ENCODE results near the gene SLC39A5.
"Not testable (repeated sequence)": the region's sequence is repeated elsewhere in the genome, so short reads cannot be mapped to it uniquely, and the experiment has no call there.

The SLC39A5 gene

DNA sequence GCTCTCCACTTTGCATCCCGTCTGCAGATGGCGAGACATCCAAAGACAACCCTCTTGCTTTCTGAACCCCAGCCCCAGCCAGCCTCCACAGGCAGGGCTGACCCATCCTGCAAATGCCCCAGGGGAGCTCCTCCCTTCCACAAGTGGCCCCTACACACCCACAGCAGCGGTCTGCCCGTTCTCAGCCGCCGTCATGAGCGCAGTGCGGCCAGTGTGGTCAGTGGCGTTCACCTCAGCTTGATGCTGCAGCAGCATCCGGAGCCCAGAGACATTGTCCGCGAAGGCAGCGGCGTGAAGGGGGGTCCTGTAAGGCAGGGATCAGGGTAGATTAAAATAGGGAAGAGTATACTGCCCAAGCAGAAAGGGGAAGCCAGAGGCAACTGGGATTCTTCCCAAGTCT is 14.6 kb downstream of the SLC39A5 start:
- no peak for DNase-seq (ENCODE audit: low read depth in 2 of 2)

DNA sequence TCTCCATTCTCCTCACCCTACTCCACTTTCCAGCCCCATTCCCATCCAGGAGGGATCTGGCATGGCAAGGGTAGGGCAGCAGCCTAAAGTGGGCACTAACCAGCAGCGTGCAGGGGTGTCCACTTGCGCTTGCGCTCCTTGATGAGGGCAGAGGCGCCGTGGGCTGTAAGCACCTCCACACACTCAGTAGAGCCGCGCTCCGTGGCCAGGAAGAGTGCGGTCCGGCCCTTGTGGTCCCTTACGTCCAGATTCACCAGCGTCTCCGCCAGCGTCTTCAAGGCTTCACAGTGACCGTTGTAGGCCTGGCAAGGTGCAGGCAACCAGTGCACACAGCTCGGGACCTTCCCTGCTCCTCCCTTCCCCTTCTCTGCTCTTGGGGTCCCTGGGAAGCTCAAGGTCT is 18.1 kb downstream of the SLC39A5 start:
- no peak for DNase-seq (ENCODE audit: low read depth in 2 of 2)

DNA sequence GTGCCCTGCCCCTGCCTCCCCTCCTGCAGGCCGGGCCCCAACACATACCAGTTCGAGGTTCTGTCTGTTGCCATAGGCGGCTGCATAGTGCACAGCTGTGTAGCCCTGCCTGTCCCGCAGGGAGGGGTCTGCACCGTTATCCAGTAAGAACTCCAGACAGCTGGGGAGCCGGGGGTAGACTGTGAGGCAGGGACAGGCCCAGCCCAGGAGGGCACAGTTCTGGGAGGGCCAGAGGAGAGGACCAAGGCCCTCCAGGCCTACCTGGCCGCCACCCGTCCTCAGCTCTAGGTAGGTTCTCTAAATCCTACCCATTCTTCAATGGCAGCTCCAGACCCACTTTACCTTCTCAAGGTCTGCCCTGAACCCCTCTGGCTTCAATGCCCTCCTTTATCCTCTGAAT is 18.9 kb downstream of the SLC39A5 start:
- DNase-seq (ENCODE audit: low read depth in 2 of 2): no peak

DNA sequence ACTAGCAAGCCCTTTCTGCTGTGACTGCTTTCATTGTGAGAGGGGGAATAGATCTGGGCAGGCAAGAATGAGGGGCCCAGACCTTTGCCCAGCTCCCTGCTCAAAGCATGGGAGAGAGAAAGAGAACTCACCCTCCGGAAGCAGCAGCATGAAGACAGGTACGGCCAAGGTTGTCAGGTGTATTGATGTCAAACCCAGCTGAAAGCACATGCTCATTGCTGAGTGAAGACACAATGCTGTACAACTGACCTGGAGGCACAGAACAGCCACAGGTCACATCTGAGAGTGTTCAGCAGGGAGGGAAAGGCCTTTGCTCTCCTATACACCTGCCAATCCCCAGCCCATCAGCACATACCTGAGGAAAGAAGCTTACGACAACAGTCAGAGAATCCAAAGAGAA is 22.8 kb downstream of the SLC39A5 start:
- DNase-seq (ENCODE audit: low read depth in 2 of 2): no peak

DNA sequence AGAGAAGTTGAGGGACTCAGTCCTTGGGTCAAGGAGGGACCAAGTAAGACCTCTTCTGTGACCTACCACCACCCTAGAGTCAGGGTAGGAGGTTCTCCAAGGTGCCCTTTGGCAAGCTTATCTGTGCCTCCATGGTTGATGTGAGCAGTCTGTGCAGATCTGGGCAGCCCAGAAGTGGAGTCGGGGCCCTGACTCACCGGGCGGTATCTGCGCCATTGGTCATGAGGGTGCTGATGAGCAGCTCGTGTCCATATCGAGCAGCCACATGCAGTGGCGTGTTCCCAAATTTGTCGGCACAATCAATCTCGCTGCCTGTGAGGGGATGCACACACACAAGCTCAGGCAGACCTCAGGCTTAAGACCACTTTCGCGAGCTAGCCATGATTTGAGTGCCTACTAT is 23.2 kb downstream of the SLC39A5 start:
- no peak for DNase-seq (ENCODE audit: low read depth in 2 of 2)

DNA sequence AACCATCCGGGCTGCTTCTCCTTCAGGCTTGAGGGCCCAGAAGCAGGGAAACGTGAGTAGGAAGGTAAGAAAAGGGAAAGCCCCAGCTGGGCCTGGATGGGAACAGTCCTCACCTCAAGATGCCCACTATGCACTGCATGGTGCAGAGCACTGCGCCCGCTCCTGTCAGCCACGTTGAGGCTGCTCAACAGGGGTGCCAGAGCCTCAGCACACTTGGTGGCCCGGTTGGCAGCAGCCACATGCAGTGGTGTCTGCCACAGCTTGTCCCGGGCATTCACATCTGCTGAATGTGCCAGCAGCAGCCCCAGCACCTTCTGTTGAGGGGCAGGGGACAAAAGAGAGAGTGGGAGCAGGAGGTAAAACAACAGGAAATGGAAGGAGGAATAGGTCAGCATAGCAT is 25.8 kb downstream of the SLC39A5 start:
- DNase-seq (ENCODE audit: low read depth in 2 of 2): no peak

DNA sequence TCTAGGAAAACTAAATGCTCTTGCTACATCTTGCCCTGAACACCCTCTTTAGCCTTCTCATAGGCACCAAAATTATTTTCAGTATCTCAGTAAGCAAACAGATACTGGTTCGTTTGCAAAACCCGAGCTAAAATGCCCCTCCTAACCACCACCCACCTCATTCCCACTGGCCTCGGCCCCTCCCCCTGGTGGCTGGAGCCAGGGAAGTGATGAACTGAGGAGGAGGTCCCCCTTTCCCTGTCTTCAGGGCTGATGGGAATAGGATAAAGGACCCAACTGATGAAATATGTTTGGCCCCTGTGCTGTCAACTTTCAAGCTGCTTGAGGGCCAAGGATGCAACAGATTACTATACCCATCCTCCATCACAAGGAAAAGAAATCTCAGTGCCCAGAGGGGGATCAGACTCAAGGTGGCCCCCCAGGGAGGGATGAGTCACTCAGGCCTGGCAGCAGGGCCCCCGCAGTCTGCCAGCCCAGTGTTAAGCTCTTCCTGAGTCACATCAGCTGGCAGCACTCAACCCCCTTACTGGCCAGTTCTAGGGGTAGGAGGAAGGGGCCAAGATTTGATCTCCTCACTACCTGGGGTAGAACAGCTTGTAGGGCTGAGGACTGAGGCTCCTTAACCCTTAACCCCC is 26.6 kb downstream of the SLC39A5 start:
- DNase-seq (ENCODE audit: low read depth in 2 of 2): no peak

DNA sequence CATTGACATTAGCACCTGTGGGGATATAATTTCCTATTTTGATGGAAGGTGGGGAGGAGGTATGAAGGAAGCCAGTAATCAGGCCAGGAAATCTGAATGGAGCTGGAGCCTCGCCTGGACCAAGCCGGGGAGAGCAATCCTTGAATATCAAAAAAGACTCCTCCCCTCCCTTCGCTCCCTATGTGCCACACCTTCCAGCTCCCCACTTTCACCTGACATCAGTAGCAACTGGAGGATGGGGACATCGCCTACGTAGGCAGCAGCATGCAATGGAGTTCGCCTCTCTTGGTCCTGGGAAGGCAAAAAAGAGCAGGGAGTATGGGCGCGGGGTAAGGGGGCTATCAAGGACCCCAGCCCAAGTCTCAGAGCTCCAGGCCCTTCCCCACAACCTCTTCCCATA is 27.2 kb downstream of the SLC39A5 start:
- DNase-seq (ENCODE audit: low read depth in 2 of 2): no peak

DNA sequence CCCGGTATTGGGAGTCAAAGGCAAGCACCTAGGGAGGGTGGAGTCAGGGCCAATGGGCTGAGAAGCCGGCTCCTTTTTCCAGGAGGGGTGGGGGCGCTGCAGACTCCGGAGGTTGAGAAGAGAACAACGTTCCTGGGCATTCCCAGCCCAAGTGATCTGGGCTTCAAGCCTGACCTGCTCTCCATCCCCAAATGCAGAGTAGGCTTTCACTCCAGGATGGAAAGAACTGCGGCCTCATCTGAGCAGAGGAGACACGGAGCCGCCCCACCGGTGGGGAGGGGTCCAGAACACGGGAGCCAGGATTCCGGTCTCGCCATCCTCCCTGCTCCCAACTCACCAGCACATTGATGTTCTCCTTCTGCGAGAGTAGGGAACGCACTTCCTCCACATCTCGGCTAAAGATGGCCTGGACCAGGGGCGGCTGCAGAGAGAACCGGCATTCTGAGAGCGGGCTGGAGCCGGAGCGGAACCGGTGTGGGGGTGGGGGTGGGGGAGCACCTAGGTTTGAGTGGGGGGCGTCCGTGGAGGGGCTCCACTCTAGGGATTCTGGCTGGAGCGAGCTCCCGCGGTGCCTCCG is 27.7 kb downstream of the SLC39A5 start:
- DNase-seq (ENCODE audit: low read depth in 2 of 2): no peak

DNA sequence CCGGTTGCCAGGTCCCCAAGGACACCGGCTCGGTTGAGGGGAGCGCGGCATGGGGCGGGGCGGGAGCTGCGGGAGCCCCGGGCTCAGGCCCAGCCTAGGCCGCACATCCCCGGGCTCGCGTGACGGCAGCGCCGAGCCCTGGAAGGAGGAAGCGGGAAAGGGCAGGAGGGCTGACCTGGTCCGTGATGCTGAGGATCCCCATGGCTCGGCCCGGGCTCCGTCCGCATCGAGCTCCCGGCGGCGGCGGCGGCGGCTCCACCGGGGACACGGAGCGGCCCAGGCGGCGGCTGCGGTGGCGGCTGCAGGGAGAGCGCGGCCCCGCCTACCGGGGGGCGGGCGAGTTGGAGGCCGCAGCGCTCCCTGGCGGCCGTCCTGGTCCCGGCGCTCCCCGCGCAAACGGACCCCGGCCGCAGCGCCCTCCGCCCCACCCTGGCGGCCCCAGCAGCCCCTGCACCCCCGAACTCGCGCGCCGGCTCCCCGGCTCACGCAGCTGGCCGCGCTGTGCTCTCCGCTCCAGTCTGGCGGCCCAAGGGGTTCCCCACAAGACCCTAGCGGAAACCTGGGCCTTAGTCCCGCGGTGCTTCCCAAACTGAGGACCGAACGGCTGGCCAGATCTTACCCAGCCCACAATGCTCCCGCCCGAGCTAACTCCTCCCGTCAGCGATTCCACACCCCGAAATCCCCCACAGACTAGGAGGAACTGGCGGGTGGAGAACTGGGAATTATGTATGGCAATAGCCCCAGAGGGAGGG is 28.4 kb downstream of the SLC39A5 start, which contains the start of gene ANKRD52:
TSS of gene ANKRD52 (minus strand) at position 317 of the 752 bp plus-strand sequence. CDS start at position 202, 115 bp downstream.
- peak; percentile 75 to 77 for DNase-seq (ENCODE audit: low read depth in 2 of 2)

DNA sequence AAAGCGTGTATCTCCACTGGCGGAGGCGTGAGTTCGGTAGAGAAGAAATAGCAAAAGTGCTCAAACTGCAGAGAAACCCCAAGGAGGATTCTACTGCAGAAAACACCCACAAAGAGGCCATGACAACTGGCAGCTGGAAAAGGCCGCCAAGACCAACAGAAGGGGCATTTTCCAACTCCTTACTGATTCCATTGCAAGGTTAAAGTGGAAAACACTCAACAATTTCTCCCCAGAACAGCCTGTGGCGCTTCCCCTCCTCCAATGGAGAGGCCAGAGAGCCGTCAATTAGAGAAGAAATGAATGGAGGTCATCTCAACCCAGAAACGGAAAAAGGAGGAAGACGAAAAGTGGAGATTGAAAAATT is 29.0 kb downstream of the SLC39A5 start:
- no peak for DNase-seq (ENCODE audit: low read depth in 2 of 2)

DNA sequence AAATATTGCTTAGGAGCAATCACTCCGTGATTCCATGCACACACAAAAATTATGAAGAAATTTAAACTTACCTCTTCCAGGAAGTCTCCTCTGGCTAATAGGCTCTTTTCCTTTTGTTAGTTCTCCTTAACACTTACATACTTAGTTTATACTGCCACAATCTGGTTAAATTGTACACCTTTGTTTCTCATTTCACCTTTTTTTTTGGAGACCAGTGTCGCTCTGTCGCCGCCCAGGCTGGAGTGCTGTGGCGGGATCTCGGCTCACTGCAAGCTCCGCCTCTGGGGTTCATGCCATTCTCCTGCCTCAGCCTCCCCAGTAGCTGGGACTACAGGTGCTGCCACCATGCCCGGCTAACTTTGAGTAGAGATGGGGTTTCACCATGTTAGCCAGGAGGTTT is 30.5 kb downstream of the SLC39A5 start:
- no peak for DNase-seq (ENCODE audit: low read depth in 2 of 2)

DNA sequence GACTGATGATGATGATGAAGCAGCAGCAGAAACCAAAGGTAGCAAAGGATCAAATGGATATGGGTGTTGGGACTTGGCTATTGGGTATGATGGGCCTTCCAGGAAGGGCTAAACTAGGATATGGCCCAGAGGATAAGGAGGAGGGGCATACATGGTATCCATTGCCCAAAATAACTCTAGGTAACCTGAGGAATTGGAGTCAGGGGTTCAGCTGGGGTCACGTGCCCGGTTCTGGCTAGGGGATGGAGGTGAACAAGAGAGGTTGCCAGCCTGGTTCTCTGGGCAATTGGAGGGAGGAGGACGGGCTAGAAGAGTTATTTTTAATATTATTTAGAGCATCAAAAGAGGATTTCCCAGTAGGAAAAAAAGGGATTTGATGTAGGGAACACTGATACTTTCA is 31.1 kb downstream of the SLC39A5 start:
- DNase-seq (ENCODE audit: low read depth in 2 of 2): no peak

DNA sequence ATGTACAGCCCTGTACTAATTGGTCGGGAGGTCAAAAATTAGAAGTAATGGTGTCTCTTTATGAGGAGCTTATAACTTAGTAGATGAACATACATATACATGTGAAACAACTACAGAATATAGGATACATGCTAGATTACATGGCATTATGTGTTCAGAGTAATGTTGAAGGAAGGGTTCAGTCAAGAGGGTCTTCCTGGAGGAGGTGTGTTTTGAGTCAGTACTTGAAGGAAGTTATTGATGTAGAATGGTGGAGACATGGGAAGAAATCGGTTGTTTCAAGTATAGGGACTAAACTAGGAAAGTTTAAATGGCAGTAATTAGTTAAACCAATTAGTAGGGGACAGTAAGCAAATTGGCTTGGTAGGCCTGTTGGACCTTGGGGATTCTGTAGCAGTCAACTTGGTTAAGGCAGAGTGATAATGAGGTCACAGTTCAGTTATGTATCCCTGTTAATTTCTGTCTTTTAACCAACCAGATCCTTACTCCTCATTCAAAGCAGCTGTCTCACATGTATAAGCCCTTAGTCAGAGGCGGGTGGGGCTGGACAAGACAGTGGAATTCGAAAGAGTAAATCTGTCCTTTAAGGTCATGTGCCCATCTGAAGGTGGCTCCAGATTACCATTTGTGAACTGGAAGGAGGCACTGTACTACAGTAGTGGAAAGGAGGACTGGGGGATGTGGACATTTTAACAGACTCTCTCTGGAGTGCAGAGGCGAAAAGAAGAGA is 31.8 kb downstream of the SLC39A5 start:
- DNase-seq (ENCODE audit: low read depth in 2 of 2): no peak

DNA sequence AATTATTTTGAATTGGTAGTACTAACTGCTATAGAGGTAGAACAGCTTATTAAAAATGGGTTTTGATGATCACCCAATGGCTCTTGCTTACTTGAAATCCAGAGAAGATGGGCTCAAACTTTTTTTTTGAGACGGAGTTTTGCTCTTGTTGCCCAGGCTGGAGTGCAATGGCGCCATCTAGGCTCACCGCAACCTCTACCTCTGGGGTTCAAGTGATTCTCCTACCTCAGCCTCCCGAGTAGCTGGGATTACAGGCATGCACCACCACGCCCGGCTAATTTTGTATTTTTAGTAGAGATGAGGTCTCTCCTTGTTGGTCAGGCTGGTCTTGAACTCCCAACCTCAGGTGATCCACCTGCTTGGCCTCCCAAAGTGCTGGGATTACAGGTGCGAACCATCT is 33.1 kb downstream of the SLC39A5 start:
- not testable (repeated sequence) for DNase-seq (ENCODE audit: low read depth in 2 of 2)

DNA sequence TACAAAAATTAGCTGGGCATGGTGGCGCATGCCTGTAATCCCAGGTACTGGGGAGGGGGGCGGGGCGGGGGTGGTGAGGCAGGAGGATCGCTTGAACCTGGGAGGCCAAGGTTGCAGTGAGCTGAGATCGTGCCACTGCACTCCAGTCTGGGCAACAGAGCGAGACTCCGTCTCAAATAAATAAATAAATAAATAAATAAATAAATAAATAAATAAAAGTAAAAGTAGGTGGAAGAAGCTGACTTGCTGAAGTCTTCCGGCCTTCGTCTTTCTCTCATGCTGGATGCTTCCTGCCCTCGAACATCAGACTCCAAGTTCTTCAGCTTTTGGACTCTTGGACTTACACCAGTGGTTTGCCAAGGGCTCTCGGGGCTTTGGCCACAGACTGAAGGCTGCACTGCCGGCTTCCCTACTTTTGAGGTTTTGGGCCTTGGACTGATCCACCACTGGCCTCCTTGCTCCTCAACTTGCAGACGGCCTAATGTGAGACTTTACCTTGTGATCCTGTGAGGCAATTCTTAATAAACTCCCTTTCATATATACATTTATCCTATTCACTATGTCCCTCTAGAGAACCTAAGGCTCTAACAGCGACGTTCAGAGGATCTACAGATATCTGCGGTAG is 36.3 kb downstream of the SLC39A5 start:
- not testable (repeated sequence) for DNase-seq (ENCODE audit: low read depth in 2 of 2)

DNA sequence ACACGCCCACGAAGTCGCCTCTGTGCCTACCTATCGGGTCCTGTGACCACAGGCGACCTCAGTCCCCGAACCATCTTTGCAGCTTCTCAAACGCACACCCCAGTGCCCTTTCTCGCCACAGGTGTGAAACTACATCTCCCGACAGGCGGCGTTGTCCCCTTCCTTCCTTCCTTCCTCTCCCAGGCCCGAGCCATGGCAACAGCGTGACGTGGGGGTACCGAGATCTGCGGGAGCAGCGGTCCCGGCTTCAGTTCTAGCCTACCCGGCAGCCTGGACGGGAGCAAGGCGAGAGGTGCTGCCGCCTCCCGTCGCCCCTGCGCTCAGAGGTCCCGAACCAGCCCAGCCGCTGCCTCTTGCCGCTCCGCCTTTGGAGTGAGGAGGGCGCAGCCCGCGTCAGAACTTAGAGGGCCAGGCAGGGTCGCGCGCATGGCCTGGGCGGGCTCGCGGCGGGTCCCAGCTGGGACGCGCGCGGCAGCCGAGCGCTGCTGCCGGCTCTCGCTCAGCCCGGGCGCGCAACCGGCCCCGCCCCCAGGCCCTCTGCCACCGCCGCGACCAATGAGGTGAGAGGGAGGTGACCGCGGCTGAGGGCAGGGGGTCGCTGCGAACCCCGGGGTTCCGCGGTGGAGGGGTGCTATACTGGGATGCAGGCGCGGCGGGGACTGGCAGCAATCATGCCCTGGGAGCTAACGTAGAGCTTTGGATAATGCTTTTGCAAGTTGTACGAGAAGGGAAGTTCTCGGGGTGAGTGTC is 37.0 kb downstream of the SLC39A5 start, which contains the start of gene COQ10A:
TSS of gene COQ10A (plus strand) at position 250 of the 750 bp plus-strand sequence. CDS start at position 427, 177 bp downstream.
- DNase-seq (ENCODE audit: low read depth in 2 of 2): peak; percentile 74 to 83

DNA sequence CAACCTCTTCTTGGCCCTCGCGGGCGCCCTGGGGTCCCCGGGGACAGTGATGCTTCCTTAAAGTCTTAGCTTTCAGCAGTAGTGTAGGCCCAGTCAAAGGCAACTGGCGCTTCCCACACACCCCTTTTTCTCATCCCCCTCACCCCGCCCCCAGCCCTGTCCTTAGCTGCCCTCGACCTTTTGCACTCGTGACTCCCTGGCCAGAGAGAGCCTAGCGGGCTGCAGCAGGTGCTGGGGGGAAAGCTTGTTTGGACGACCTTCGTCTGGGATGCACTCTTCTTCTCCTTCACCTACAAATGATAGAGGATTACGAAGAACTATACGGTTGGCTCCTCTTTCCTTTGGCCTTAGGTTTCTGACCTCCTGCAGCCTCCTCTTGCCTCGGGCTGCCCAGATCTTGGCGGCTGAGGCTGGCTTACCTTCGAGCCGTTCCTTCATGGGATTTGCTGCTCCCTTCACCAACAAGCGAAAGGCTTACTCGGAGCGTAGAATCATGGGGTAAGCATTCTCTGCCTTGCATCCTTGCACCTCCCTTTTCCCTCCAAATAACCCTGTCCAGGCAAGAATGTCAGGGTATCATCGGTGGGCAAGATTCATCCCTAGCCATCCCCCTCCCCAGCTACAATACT is 37.7 kb downstream of the SLC39A5 start:
- DNase-seq (ENCODE audit: low read depth in 2 of 2): no peak

DNA sequence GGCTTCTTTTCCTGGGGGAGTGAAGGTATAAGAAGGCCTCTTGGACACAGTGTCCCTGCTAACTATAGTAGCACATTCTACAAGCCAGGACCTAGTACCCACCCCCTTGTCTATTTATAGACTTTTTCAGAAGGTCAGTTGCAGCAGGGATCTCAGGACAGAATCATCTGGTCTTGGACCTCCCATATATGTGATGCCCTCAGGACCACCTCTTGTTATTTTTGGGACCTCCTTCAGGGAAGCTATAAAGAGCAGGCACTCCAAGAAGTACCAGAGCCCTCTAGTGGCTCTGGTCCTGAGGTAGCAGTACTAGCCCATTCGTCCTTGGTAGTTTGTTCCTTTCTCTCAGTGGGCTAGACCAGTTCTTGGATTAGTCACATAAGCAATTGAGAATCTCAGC is 41.2 kb downstream of the SLC39A5 start:
- no peak for DNase-seq (ENCODE audit: low read depth in 2 of 2)

DNA sequence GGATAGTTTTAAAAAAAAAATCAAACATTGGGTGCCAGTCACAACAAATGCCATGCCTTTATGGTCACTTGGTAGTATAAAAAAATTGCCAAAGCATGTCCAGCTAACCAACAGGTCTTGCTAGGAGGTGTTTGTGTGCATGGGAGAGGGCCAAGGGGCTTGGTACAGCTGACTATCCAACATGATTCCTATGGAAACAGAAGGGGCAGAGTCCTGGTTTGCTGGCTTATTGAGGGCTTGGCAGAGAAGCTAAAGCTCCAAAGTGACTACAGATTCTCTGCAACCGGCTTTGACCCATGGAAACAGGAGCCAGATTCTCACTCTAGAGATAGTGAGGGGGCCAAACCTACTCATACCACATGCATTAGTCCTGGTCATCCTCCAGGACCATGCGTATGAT is 42.6 kb downstream of the SLC39A5 start:
- not testable (repeated sequence) for DNase-seq (ENCODE audit: low read depth in 2 of 2)

DNA sequence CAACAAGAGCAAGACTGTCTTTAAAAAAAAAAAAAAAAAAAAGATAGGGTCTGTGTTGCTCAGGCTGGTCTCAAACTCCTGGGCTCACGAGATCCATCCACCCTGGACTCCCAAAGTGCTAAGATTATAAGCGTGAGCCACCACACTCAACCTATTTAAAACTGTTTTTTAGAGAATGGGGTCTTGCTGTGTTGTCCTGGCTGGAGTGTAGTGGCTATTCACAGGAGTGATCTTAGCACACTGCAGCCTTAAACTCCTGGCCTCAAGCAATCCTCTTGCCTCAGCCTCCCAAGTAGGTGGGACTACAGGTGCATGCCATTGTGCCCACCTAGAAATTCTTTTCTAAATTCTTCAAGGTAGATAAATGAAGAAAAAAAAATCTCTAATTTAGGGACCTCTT is 44.4 kb downstream of the SLC39A5 start:
- no peak for DNase-seq (ENCODE audit: low read depth in 2 of 2)
